ENCODE results near the gene ZNF609.

Gene ZNF609

DNA sequence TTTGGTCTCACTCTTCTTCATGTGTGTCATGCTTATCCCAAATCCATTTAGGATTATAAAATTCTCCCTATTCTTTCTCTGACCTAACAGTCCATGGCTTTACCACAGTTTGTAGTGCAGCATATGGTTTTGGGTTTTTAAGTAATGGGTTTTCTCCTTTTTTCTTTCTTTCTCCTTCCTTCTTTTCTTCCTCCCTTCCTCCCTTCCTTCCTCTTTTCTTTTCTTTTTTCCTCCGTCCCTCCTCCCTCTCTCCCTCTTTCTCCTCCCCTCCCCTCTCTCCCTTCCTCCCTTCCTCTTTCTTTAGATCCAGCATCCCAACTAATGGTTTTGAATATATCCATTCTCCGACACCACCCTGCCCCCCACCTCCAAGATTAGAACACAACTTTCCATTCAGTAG is 196.1 kb downstream of the ZNF609 start:
- TF ChIP-seq JUND (IDR thresholded peaks at IDR 0.05; ENCODE audit: low read depth), result no peak
- no peak for DNase-seq (ENCODE audit: low read depth in 1 of 2, low spot score in 1 of 2)
- in situ Hi-C loops (cut with HindIII; ENCODE audit: low pct_unique_long_range_greater_than_20kb, low sequenced_read_pairs), result no loop called here

DNA sequence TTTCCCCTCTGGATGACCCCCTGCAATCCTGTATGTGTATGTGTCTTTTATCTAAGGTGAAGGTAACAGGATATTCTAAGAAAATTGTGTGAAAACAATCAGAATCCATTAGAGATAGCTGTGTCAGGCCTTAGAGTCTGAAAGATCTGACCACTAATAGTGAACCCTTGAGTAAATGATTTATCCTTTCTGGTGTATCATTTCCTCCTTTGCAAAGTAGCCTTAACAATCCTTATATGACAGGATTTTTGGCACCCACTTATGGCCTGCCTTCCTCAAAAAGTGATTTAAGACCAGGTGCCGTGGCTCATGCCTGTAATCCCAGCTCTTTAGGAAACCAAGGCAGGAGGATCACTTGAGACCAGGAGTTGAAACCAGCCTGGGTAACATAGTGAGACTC is 204.8 kb downstream of the ZNF609 start:
- in situ Hi-C loops (cut with HindIII; ENCODE audit: low pct_unique_long_range_greater_than_20kb, low sequenced_read_pairs), result no loop called here
- DNase-seq (ENCODE audit: low read depth in 1 of 2, low spot score in 1 of 2), result no peak
- no peak for TF ChIP-seq JUND (IDR thresholded peaks at IDR 0.05; ENCODE audit: low read depth)

DNA sequence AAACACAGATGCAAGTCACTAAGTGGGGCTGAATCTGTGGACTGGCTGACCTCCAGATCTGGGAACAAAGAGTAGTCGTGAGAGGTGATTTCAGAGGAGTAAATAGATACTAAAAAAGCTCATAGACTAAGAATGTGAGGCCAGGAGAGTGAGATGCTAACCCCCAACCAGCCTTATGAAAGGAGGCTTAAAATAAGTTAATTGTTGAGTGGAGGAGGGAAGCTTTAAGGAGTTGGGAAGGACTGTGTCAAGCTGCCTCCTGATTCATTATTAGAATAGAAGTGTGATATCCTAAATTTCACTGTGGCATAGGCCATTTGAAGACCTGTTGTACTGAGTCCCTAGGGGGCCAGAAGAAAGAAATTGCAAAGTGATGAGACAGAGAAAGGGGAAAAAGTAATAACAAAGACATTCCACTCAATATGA is 207.4 kb downstream of the ZNF609 start:
- in situ Hi-C loops (cut with HindIII; ENCODE audit: low pct_unique_long_range_greater_than_20kb, low sequenced_read_pairs), result no loop called here
- no peak for DNase-seq (ENCODE audit: low read depth in 1 of 2, low spot score in 1 of 2)
- TF ChIP-seq JUND (IDR thresholded peaks at IDR 0.05; ENCODE audit: low read depth), result no peak

DNA sequence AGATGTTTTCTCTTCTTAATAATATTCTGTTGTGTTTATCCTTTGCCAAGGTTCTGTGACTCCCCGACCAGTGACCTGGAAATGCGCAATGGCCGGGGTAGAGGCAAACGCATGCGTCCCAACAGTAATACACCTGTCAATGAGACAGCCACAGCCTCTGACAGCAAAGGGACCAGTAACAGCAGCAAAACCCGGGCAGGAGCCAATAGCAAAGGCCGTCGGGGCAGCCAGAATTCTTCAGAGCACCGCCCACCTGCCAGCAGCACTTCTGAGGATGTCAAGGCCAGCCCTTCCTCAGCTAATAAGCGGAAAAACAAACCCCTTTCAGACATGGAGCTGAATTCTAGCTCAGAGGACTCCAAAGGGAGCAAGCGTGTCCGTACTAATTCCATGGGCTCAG is 213.5 kb downstream of the ZNF609 start:
- in situ Hi-C loops (cut with HindIII; ENCODE audit: low pct_unique_long_range_greater_than_20kb, low sequenced_read_pairs), result no loop called here
- no peak for DNase-seq (ENCODE audit: low read depth in 1 of 2, low spot score in 1 of 2)
- TF ChIP-seq JUND (IDR thresholded peaks at IDR 0.05; ENCODE audit: low read depth), result no peak

DNA sequence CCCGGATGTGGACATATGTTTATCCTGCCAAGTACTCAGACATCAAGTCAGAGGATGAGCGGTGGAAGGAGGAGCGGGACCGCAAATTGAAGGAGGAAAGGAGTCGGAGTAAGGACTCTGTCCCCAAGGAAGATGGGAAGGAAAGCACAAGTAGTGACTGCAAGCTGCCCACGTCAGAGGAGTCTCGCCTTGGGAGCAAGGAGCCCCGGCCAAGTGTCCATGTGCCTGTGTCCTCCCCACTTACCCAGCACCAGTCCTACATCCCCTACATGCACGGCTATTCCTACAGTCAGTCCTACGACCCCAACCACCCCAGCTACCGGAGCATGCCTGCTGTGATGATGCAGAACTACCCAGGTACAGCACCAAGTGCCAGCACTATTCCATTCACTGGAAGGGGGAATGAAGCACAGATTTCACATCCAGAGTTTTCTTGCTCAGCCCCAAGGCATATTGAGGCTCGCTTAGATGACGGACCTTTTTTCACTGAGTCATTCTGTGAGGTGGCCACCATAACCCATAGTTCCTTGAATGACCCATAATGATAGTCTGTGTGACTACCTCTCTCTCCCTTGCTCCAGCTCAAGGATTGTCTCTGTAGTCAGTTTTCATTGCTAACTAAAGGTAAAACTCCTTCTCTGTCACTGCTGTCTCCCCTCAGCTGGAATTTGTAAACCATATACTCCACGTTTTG is 217.9 kb downstream of the ZNF609 start:
- in situ Hi-C loops (cut with HindIII; ENCODE audit: low pct_unique_long_range_greater_than_20kb, low sequenced_read_pairs), result no loop called here
- TF ChIP-seq JUND (IDR thresholded peaks at IDR 0.05; ENCODE audit: low read depth), result no peak
- no peak for DNase-seq (ENCODE audit: low read depth in 1 of 2, low spot score in 1 of 2)

DNA sequence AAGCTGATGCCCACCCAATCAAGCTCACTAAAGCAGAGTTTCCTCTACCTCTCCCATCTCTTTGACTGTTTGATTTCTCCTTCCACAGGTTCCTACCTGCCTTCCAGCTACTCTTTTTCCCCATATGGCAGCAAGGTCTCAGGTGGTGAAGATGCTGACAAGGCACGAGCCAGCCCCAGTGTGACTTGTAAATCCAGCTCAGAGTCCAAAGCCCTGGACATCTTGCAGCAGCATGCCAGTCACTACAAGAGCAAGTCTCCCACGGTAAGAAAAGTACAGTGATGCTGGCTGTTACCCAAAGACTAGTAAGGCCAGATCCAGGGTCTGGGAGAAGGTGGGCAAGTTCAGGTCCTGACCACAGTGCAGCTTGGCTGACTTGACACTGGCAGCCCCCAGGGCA is 219.7 kb downstream of the ZNF609 start:
- DNase-seq (ENCODE audit: low read depth in 1 of 2, low spot score in 1 of 2), result no peak
- in situ Hi-C loops (cut with HindIII; ENCODE audit: low pct_unique_long_range_greater_than_20kb, low sequenced_read_pairs), result no loop called here
- no peak for TF ChIP-seq JUND (IDR thresholded peaks at IDR 0.05; ENCODE audit: low read depth)

DNA sequence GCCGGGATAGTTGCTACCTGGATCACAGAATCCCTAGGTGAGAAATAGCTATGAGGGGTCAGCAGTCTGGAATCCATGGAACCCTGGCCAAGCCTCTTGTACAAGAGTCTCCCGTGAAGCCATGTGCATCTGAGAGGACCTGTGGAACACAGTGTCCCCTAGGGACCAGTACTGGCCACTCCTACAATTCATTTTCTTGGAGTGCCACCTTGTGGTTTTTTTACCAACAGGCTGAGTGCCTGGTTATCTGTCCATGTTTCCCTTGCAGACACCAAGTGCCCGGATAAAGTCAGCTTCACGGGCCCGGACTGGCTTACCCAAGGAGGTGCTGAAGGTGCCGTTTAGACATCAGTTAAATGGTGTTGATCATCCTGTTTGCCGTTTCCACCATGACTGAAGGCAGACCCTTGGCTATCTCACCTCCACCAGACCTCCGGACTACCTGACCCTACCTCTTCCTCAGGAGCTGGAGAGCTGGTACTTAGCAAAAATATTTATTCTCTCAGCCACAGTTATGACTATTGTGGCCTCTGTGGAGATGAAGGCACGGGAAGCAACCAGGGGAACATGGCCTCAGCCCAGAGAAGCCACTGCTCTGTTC is 221.1 kb downstream of the ZNF609 start:
- TF ChIP-seq JUND (IDR thresholded peaks at IDR 0.05; ENCODE audit: low read depth), result no peak
- in situ Hi-C loops (cut with HindIII; ENCODE audit: low pct_unique_long_range_greater_than_20kb, low sequenced_read_pairs), result no loop called here
- peak; percentile 79 to 85 for DNase-seq (ENCODE audit: low read depth in 1 of 2, low spot score in 1 of 2)

DNA sequence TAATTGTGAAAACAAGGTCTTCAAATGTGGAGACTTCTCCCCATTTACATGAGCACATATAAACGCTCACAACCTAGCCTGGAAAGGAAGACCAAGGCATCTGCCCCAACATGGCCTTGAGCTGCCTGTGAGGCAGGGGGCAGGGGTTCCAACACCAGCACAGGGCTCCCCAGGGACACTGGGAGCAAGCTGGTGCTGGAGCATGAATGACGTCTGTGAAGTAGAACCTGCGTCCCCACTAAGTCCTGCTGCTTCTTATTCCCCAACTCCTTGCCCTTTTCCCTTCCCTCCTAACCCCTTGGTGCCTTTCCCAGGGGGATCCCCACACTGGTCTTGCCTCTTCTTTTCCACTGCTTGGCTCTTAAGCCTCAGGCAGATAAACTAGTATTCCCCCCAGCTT is 221.9 kb downstream of the ZNF609 start:
- in situ Hi-C loops (cut with HindIII; ENCODE audit: low pct_unique_long_range_greater_than_20kb, low sequenced_read_pairs), result no loop called here
- no peak for DNase-seq (ENCODE audit: low read depth in 1 of 2, low spot score in 1 of 2)
- no peak for TF ChIP-seq JUND (IDR thresholded peaks at IDR 0.05; ENCODE audit: low read depth)

DNA sequence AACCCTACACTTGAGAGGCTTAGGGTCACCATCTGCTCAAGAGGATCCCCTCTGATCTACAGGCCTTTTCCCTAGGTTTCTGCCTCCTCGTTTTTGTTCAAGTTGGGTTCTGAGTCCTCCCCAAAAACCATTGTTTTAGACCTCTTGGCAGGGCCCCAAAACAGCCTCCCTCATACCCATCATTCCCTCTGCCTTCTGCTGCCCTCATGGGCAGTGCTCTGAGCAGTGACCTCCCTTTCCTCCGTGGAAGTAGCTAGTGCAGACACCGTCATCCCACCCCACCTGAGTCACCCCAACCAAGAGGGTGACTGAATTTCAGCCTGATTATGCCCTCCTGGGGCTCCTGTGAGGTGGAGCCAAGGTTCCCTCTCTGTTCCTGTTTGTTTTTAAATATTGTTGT is 223.0 kb downstream of the ZNF609 start:
- TF ChIP-seq JUND (IDR thresholded peaks at IDR 0.05; ENCODE audit: low read depth), result no peak
- in situ Hi-C loops (cut with HindIII; ENCODE audit: low pct_unique_long_range_greater_than_20kb, low sequenced_read_pairs), result no loop called here
- DNase-seq (ENCODE audit: low read depth in 1 of 2, low spot score in 1 of 2), result no peak

DNA sequence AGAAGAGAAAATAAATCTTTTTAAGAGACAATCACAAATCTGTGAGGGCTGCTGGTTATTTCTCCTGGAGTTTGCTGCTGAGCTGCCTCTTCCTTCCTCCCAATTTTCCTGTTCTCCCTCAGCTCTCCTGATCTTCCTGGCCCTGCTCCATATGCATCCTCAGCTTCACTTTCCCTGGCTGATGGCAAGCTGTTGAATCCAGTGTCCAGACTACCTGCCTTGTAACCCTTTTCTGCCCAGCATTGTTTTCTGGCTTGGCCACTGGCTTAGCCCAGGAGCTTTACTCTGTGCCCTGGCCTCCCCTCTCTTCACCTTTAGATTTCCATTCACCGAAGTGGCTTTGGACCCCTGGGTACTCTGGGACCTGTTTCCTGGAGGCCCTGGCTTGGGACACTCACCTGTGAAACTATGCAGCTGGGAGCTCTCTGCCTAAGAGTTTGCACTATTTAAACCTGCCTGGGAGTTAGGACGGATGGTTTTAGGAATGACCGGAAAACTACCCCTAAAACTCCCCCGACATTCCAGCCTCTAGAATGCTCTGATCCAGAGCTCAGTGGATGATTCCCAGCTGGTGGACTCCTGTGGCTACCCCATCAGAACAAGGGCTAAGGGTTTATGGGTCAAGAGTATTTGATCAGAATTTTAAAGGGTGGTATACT is 225.0 kb downstream of the ZNF609 start:
- TF ChIP-seq JUND (IDR thresholded peaks at IDR 0.05; ENCODE audit: low read depth), result no peak
- DNase-seq (ENCODE audit: low read depth in 1 of 2, low spot score in 1 of 2), result no peak
- in situ Hi-C loops (cut with HindIII; ENCODE audit: low pct_unique_long_range_greater_than_20kb, low sequenced_read_pairs), result no loop called here

DNA sequence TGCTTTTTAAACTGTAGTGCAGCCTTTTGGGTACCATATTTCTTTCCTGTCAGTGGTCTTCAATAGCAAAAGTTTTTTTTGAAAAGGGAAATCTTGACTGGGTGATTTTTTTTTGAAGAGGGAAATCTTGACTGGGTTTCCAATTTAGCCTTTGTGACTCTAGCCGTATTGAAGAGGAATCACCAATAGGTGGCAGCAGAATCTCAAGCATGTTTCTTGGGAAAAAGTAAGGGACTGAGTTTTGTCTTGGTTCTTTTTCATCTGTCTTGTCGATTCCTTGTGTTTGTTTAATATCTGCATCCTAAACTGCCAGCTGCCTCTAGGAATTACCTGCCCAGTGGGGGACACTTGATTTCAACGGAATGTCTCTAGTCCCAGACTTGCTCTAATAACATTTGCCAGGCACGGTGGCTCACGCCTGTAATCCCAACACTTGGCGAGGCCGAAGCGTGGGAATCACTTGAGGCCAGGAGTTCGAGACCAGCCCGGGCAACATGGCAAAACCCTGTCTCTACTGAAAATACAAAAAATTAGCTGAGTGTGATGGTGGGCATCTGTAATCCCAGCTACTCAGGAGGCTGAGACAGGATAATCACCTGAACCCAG is 225.9 kb downstream of the ZNF609 start:
- no peak for TF ChIP-seq JUND (IDR thresholded peaks at IDR 0.05; ENCODE audit: low read depth)
- in situ Hi-C loops (cut with HindIII; ENCODE audit: low pct_unique_long_range_greater_than_20kb, low sequenced_read_pairs), result no loop called here
- DNase-seq (ENCODE audit: low read depth in 1 of 2, low spot score in 1 of 2), result peak in 1 of 2 experiments; percentile 76

DNA sequence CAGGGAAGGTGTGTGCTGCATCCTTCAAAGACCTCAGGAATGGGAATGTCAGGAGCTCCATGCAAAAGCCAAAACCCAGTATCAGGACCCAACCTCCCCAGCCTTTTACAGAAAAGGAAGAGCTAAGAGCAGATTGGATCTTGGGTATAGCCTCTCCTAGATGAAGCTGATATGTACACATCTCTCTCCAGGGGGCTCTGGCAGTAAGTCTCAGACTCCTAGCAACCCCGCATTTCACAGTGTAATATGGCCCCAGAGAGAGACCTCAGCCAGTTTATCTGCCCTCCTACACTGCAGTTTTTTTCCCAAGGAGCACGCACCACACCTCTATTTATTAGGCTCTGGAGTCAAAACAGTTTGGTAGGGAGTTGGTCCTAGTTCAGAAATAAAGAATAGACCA is 226.8 kb downstream of the ZNF609 start:
- in situ Hi-C loops (cut with HindIII; ENCODE audit: low pct_unique_long_range_greater_than_20kb, low sequenced_read_pairs), result no loop called here
- TF ChIP-seq JUND (IDR thresholded peaks at IDR 0.05; ENCODE audit: low read depth), result no peak
- no peak for DNase-seq (ENCODE audit: low read depth in 1 of 2, low spot score in 1 of 2)

DNA sequence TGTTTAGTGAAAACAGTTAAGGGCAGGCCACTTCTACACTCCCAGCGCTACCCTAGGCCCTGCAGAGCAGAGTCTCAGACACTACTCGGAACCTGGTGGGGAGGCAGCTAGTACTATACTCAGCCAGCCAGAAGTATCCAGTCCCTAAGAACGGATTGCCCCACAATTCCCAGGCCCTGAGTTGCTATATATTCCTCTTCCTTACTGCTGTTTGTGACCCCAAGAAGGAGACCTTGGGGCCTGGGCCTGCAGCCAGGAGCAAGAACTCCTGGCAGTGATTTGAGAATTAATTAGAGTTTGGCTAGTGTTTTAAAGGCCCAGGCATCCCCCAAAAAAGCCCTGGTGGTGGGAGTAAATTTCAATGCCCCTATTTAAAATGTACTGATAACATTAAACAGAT is 227.3 kb downstream of the ZNF609 start:
- in situ Hi-C loops (cut with HindIII; ENCODE audit: low pct_unique_long_range_greater_than_20kb, low sequenced_read_pairs), result no loop called here
- DNase-seq (ENCODE audit: low read depth in 1 of 2, low spot score in 1 of 2), result no peak
- no peak for TF ChIP-seq JUND (IDR thresholded peaks at IDR 0.05; ENCODE audit: low read depth)

Data from T47D (cell line).